CD14-positive monocyte (primary cell): ENCODE data around the gene TMEM225B. TPM values are rescaled to one million over a fixed set of nuclear protein-coding genes. Genes with fewer than 3 reads are reported as not detected.

Experiments
- DNase-seq, 3 donors: peaks; one replicate each; pipeline ENCODE4 v3.0.0-alpha.2; 2011 to 2022
- H2AFZ ChIP-seq: 2 replicates; pipeline ENCODE4 v1.6.0; 2012; ENCODE audit warnings: mild to moderate bottlenecking, low read depth, low read length, inconsistent platforms; ENCODE audit not compliant: insufficient read depth, poor library complexity, severe bottlenecking
- H3K27ac ChIP-seq, 2 donors: 1 replicate in 1 of 2; 2 replicates in 1 of 2; pipeline ENCODE4 v1.5.1; 2012 to 2013; ENCODE audit warnings: low read length in 2 of 2, control low read depth in 1 of 2, inconsistent platforms in 1 of 2, low read depth in 1 of 2, mild to moderate bottlenecking in 1 of 2
- H3K27me3 ChIP-seq, 2 donors: one replicate each; pipeline versions ENCODE4 v1.6.0 to v1.6.1; 2011 to 2013; ENCODE audit warnings: low read length in 2 of 2; ENCODE audit not compliant: control insufficient read depth in 2 of 2, insufficient read depth in 2 of 2
- H3K36me3 ChIP-seq, 2 donors: replicated peaks in 1 of 2; 1 replicate in 1 of 2; 2 replicates in 1 of 2; pipeline versions ENCODE4 v1.5.1 to v1.6.1; 2012 to 2013; ENCODE audit warnings: low read length in 2 of 2, control low read depth in 1 of 2, inconsistent platforms in 1 of 2, mild to moderate bottlenecking in 1 of 2; ENCODE audit not compliant: insufficient read depth in 2 of 2, control insufficient read depth in 1 of 2
- H3K4me1 ChIP-seq, 2 donors: 1 replicate in 1 of 2; 2 replicates in 1 of 2; pipeline versions ENCODE4 v1.5.1 to v1.6.1; 2012 to 2013; ENCODE audit warnings: low read length in 2 of 2, control low read depth in 1 of 2, inconsistent platforms in 1 of 2, mild to moderate bottlenecking in 1 of 2, moderate library complexity in 1 of 2; ENCODE audit not compliant: insufficient read depth in 2 of 2, control insufficient read depth in 1 of 2
- H3K4me2 ChIP-seq: replicated peaks from 2 replicates; pipeline ENCODE3; 2012; ENCODE audit warnings: low read length, moderate library complexity, mild to moderate bottlenecking; ENCODE audit not compliant: poor library complexity, severe bottlenecking; ENCODE audit errors: extremely low read depth
- H3K4me3 ChIP-seq, 3 experiments: fragments of 200-600 bp in 1 of 3; sonication (generic) in 1 of 3; replicated peaks in 1 of 3; 1 replicate in 2 of 3; 2 replicates in 1 of 3; pipeline ENCODE4 v1.5.1; 2011 to 2013; ENCODE audit warnings: low read length in 3 of 3, mild to moderate bottlenecking in 3 of 3, control low read depth in 2 of 3, low read depth in 2 of 3, inconsistent platforms in 1 of 3, moderate library complexity in 1 of 3
- H3K79me2 ChIP-seq: 2 replicates; pipeline ENCODE4 v1.6.0; 2012; ENCODE audit warnings: mild to moderate bottlenecking, control low read depth, inconsistent platforms, low read length, moderate library complexity; ENCODE audit not compliant: insufficient read depth
- H3K9ac ChIP-seq: 2 replicates; pipeline ENCODE4 v1.6.0; 2017; ENCODE audit warnings: low read length, mild to moderate bottlenecking; ENCODE audit not compliant: insufficient read depth, poor library complexity, severe bottlenecking
- H3K9me3 ChIP-seq, 2 donors: replicated peaks in 1 of 2; 1 replicate in 1 of 2; 2 replicates in 1 of 2; pipeline versions ENCODE4 v1.5.1 to v1.6.1; 2012 to 2013; ENCODE audit warnings: low read length in 2 of 2, control low read depth in 1 of 2; ENCODE audit not compliant: control insufficient read depth in 1 of 2, insufficient read depth in 1 of 2
- H4K20me1 ChIP-seq: 2 replicates; pipeline ENCODE4 v1.6.0; 2012; ENCODE audit warnings: mild to moderate bottlenecking, low read length, control low read depth, moderate library complexity; ENCODE audit not compliant: insufficient read depth
- H3K27ac Mint-ChIP-seq, 7 donors: one replicate each; pipeline ENCODE4 v1.8.0; 2020; ENCODE audit warnings: mild to moderate bottlenecking in 7 of 7, mixed read lengths in 7 of 7, moderate library complexity in 6 of 7, inconsistent platforms in 2 of 7
- H3K27me3 Mint-ChIP-seq, 3 donors: one replicate each; pipeline ENCODE4 v1.8.0; 2021 to 2022; ENCODE audit warnings: low read depth in 3 of 3, mild to moderate bottlenecking in 3 of 3, mixed read lengths in 3 of 3, moderate library complexity in 3 of 3, inconsistent platforms in 1 of 3
- H3K36me3 Mint-ChIP-seq, 2 donors: one replicate each; pipeline ENCODE4 v1.8.0; 2020; ENCODE audit warnings: mixed read lengths in 2 of 2, inconsistent platforms in 1 of 2, mild to moderate bottlenecking in 1 of 2
- H3K4me1 Mint-ChIP-seq: one replicate; pipeline ENCODE4 v1.8.0; 2020; ENCODE audit warnings: mild to moderate bottlenecking, mixed read lengths
- H3K4me3 Mint-ChIP-seq, 2 donors: one replicate each; pipeline ENCODE4 v1.8.0; 2020; ENCODE audit warnings: mild to moderate bottlenecking in 2 of 2, mixed read lengths in 2 of 2, moderate library complexity in 1 of 2
- H3K9me3 Mint-ChIP-seq, 7 donors: one replicate each; pipeline ENCODE4 v1.8.0; 2020 to 2022; ENCODE audit warnings: mixed read lengths in 7 of 7, mild to moderate bottlenecking in 6 of 7, moderate library complexity in 6 of 7, inconsistent platforms in 2 of 7
- CTCF ChIP-seq: fragments of 200-600 bp; IDR thresholded peaks from one replicate; pipeline ENCODE4 v1.8.0; 2022; ENCODE audit warnings: antibody characterized with exemption, mild to moderate bottlenecking
- WGBS: methylation state at CpG from one replicate; pipeline ENCODE4 v1.1.5; 2013; ENCODE audit warnings: missing lambda C conversion rate; ENCODE audit not compliant: insufficient coverage; 5-methylcytosine and 5-hydroxymethylcytosine counted together
- intact Hi-C, 2 donors: fragments of 100-400 bp; cut with micrococcal nuclease; formaldehyde crosslinking; loops; one replicate each; pipeline versions ENCODE4 v1.15.0 to v1.15.1; 2023
- polyA plus RNA-seq, 3 donors: library from polyadenylated mRNA; depleted of rRNA in 1 of 3; unstranded in 2 of 3; stranded (reverse) in 1 of 3; fragments of 300-500 nt in 2 of 3; fragments of >200 nt in 1 of 3; fragmentation: Illumina TruSeq in 2 of 3; gene quantifications; 1 replicate in 2 of 3; 2 replicates in 1 of 3; pipeline ENCODE4 v1.2.3, GENCODE V29; 2012 to 2021

Gene TMEM225B
- polyA plus RNA-seq, 3 donors = 0.20 to 0.23 TPM; not detected in 1

DNA sequence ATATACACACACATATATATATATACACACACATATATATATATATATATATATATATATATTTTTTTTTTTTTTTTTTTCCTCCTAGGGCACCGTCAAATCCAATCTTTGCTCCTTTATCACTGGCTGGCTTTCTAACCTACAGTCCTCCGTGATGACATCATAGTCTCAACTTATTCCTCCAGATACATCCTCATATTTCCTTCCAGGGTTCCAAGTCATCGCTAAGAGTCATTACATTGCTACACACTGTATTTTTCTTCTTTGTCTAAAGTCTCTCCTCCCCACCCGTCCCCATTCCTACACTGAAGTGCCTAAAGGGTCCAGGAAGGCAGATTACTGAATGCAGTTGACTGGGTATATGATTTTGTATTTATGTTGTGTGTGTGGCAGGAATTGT, 45.0 kb upstream of the TMEM225B start:
- Histone ChIP-seq H3K4me1 (peaks cover 25 to 44% of the 10 kb centered on the region in 2 donors), H3K27ac (no peak overlapping the region), H3K36me3 (peaks cover 3 to 18% of the 10 kb centered on the region in 2 donors), H4K20me1 (no peaks in the 10 kb centered on the region), H2AFZ (no peak overlapping the region), H3K9ac (no peak overlapping the region), H3K27me3 (no peaks in the 10 kb centered on the region), H3K79me2 (peaks cover 45% of the 10 kb centered on the region), H3K4me2 (no peak overlapping the region), H3K4me3 (no peak overlapping the region), H3K9me3 (no peaks in the 10 kb centered on the region)
- no peak for TF ChIP-seq CTCF
- WGBS = 100% methylated on average over 2 of the region's 4 CpGs
- Mint-ChIP-seq H3K9me3 (peaks cover 0 to 6% (median 3%) of the 10 kb centered on the region in 7 donors), H3K4me1 (peaks cover 43% of the 10 kb centered on the region), H3K36me3 (peaks cover 26 to 27% of the 10 kb centered on the region in 2 donors), H3K27me3 (no peaks in the 10 kb centered on the region), H3K27ac (no peak overlapping the region), H3K4me3 (no peak overlapping the region)
- no peak for DNase-seq
- intact Hi-C loops = no loop called here

DNA sequence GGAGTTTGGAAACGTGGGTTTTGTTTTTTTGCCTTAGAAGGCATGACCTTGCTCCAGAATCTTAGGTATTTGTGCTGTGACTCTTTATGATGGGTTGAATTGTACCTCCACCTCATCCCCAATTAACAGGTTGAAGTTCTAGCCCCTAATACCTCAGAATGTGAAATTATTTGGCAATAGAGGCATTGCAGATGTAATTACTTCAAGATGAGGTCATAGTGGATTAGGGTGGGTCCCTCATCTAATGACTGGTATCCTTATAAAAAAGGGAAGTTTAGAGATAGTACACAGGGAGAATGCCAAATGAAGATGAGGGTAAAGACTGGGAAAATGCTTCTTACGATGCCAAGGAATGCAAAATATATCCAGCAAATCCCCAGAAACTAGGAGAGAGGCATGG, 43.1 kb upstream of the TMEM225B start:
- Histone ChIP-seq H3K27ac (peak overlapping the region in 1 of 2 donors; percentile 67), H3K79me2 (peaks cover 64% of the 10 kb centered on the region), H3K4me2 (no peak overlapping the region), H3K9me3 (no peaks in the 10 kb centered on the region), H3K4me3 (no peak overlapping the region), H4K20me1 (no peaks in the 10 kb centered on the region), H3K27me3 (no peaks in the 10 kb centered on the region), H3K9ac (no peak overlapping the region), H3K36me3 (peaks cover 0 to 14% of the 10 kb centered on the region in 2 donors), H3K4me1 (peaks cover 32 to 55% of the 10 kb centered on the region in 2 donors), H2AFZ (no peak overlapping the region)
- Mint-ChIP-seq H3K4me3 (no peak overlapping the region), H3K27me3 (no peaks in the 10 kb centered on the region), H3K27ac (peak overlapping the region; percentile 21 to 80 (median 40)), H3K4me1 (peaks cover 44% of the 10 kb centered on the region), H3K36me3 (peaks cover 21 to 24% of the 10 kb centered on the region in 2 donors), H3K9me3 (no peaks in the 10 kb centered on the region)
- DNase-seq = peak; percentile 15 to 39 (median 22)
- no CpG with 5 or more reads among the region's 2 CpGs for WGBS
- intact Hi-C loops = loop anchor here in 1 of 2 donors (5.0 kb wide), 1 partner anchor 62 kb away; the partner anchor contains the start of gene ZSCAN25
- no peak for TF ChIP-seq CTCF
